ENCODE results near the gene IER5L. TPM values are rescaled to one million over a fixed set of nuclear protein-coding genes. Genes with fewer than 3 reads are reported as not detected.

Gene IER5L
- total RNA-seq, 1 donor from 2014 or later, result 16.7 TPM

- H3K36me3 ChIP-seq (ENCODE audit: control insufficient read depth in 3 of 3, insufficient read depth in 3 of 3, low read length in 3 of 3), result peaks cover 13 to 24% (median 21%) of the 10 kb centered on the region in 3 donors
- peaks cover 84 to 86% (median 85%) of the 10 kb centered on the region in 3 donors for H3K4me1 ChIP-seq (ENCODE audit: control insufficient read depth in 3 of 3, insufficient read depth in 3 of 3, low read length in 3 of 3)
- no peaks in the 10 kb centered on the region for H3K9me3 ChIP-seq (ENCODE audit: control insufficient read depth in 3 of 3, low read length in 3 of 3)
- peak overlapping the region; percentile 100 for H3K27ac ChIP-seq (ENCODE audit: low read depth, low read length)
- peak overlapping the region; percentile 35 to 79 (median 62) for H3K9ac ChIP-seq (ENCODE audit: low read depth in 1 of 3, low read length in 3 of 3)
- no peaks in the 10 kb centered on the region for H3K27me3 ChIP-seq (ENCODE audit: control insufficient read depth in 3 of 3, insufficient read depth in 3 of 3, low read length in 3 of 3)
- H3K4me3 ChIP-seq (ENCODE audit: low read length in 3 of 3), result peak overlapping the region; percentile 48 to 87 (median 79)
Observed at GRCh38 chr9:129143031-129143927, 34.8 kb downstream of the IER5L start.

- peak overlapping the region; percentile 57 to 87 (median 79) for H3K4me3 ChIP-seq (ENCODE audit: low read length in 3 of 3)
- H3K4me1 ChIP-seq (ENCODE audit: control insufficient read depth in 3 of 3, insufficient read depth in 3 of 3, low read length in 3 of 3), result peaks cover 84 to 92% (median 84%) of the 10 kb centered on the region in 3 donors
- H3K36me3 ChIP-seq (ENCODE audit: control insufficient read depth in 3 of 3, insufficient read depth in 3 of 3, low read length in 3 of 3), result peaks cover 10 to 23% (median 23%) of the 10 kb centered on the region in 3 donors
- H3K27ac ChIP-seq (ENCODE audit: low read depth, low read length), result peak overlapping the region; percentile 100
- H3K27me3 ChIP-seq (ENCODE audit: control insufficient read depth in 3 of 3, insufficient read depth in 3 of 3, low read length in 3 of 3), result no peaks in the 10 kb centered on the region
- H3K9ac ChIP-seq (ENCODE audit: low read depth in 1 of 3, low read length in 3 of 3), result peak overlapping the region; percentile 62 to 79 (median 65)
- no peaks in the 10 kb centered on the region for H3K9me3 ChIP-seq (ENCODE audit: control insufficient read depth in 3 of 3, low read length in 3 of 3)
Observed at GRCh38 chr9:129142138-129142935, 35.7 kb downstream of the IER5L start.

DNA sequence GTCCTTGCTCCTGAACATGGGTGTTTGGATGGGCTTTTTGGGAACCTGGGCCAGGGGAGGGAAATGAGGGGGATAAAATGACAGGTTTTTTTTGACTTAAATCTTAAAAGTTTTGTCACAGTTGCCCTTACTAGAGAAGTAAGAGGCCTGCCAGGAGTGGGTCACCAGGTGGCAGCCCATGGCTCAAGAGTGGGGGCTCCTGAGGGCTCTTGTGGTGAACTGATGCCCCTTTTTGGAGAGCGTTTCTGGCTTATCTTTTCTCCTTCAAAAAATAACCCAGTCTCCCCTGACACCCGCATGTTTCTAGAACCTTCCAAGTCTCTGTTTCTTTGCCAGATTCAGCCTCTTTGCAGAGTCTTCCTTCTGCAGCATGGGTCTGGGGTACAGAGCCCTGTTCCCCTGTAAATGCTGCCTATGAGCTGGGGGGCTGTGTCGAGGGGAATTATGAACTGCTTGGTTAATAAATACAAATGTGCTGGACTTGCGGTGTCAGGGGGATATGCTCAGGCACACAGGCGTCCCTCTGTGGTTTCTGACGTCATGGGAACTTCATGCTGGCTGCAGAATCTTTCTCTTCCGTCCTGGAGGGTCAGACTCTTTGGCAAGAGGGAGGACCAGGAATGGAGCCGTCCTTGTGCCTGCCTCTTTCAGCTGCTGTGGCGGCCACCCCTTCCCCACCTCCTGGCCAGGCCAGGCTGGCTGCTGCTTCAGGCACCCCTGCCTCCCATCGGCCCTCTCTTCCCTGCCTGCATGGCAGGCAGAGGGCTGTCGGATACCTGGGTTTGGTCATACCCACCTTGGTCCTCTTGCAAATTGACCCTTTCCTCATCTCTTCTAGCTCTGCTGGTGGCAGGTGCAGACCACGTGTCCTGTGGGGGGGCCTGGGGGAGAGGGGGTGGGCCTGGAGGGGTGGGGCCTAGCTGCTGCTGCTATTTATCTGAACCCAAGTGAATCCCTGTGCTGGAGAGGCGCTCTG, 36.7 kb downstream of the IER5L start:
- H3K27ac ChIP-seq (ENCODE audit: low read depth, low read length), result peak overlapping the region; percentile 100
- peaks cover 16 to 27% (median 26%) of the 10 kb centered on the region in 3 donors for H3K36me3 ChIP-seq (ENCODE audit: control insufficient read depth in 3 of 3, insufficient read depth in 3 of 3, low read length in 3 of 3)
- H3K9me3 ChIP-seq (ENCODE audit: control insufficient read depth in 3 of 3, low read length in 3 of 3), result no peaks in the 10 kb centered on the region
- no peaks in the 10 kb centered on the region for H3K27me3 ChIP-seq (ENCODE audit: control insufficient read depth in 3 of 3, insufficient read depth in 3 of 3, low read length in 3 of 3)
- peak overlapping the region; percentile 72 to 87 (median 79) for H3K4me3 ChIP-seq (ENCODE audit: low read length in 3 of 3)
- H3K9ac ChIP-seq (ENCODE audit: low read depth in 1 of 3, low read length in 3 of 3), result peak overlapping the region; percentile 75 to 100 (median 92)
- peaks cover 75 to 86% (median 78%) of the 10 kb centered on the region in 3 donors for H3K4me1 ChIP-seq (ENCODE audit: control insufficient read depth in 3 of 3, insufficient read depth in 3 of 3, low read length in 3 of 3)

GRCh38 chr9:129140397-129141065, 37.5 kb downstream of the IER5L start:
- peak overlapping the region; percentile 79 to 88 (median 87) for H3K4me3 ChIP-seq (ENCODE audit: low read length in 3 of 3)
- peaks cover 18 to 27% (median 26%) of the 10 kb centered on the region in 3 donors for H3K36me3 ChIP-seq (ENCODE audit: control insufficient read depth in 3 of 3, insufficient read depth in 3 of 3, low read length in 3 of 3)
- no peaks in the 10 kb centered on the region for H3K27me3 ChIP-seq (ENCODE audit: control insufficient read depth in 3 of 3, insufficient read depth in 3 of 3, low read length in 3 of 3)
- H3K27ac ChIP-seq (ENCODE audit: low read depth, low read length), result peak overlapping the region; percentile 100
- H3K9ac ChIP-seq (ENCODE audit: low read depth in 1 of 3, low read length in 3 of 3), result peak overlapping the region; percentile 95 to 100 (median 99)
- H3K4me1 ChIP-seq (ENCODE audit: control insufficient read depth in 3 of 3, insufficient read depth in 3 of 3, low read length in 3 of 3), result peaks cover 67 to 78% (median 69%) of the 10 kb centered on the region in 3 donors
- H3K9me3 ChIP-seq (ENCODE audit: control insufficient read depth in 3 of 3, low read length in 3 of 3), result no peaks in the 10 kb centered on the region

DNA sequence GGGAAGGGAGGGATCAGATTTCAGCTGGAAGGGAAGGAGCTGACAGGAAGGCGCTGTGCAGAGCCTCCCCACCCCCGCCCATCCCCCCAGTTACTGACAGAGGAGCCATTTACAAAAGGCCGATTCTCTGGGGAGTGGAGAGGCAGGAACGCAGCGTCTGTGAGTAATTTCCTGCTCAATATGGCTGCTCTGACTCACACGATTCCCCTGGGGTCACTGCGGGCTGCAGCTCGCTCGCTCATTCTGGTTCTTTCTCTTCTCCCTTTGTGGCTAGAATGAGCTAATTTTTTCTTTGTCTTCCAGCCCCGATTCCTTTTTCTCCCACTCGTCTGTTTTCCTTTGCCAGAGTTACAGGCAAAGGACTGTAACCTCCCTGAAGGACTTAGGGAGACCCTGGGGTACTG, 38.1 kb downstream of the IER5L start:
- Histone ChIP-seq H3K36me3 (ENCODE audit: control insufficient read depth in 3 of 3, insufficient read depth in 3 of 3, low read length in 3 of 3) (peaks cover 22 to 28% (median 27%) of the 10 kb centered on the region in 3 donors), H3K4me3 (ENCODE audit: low read length in 3 of 3) (peak overlapping the region; percentile 79 to 88 (median 88)), H3K4me1 (ENCODE audit: control insufficient read depth in 3 of 3, insufficient read depth in 3 of 3, low read length in 3 of 3) (peaks cover 61 to 72% (median 64%) of the 10 kb centered on the region in 3 donors), H3K9me3 (ENCODE audit: control insufficient read depth in 3 of 3, low read length in 3 of 3) (no peaks in the 10 kb centered on the region), H3K27me3 (ENCODE audit: control insufficient read depth in 3 of 3, insufficient read depth in 3 of 3, low read length in 3 of 3) (no peaks in the 10 kb centered on the region), H3K27ac (ENCODE audit: low read depth, low read length) (peak overlapping the region; percentile 100), H3K9ac (ENCODE audit: low read depth in 1 of 3, low read length in 3 of 3) (peak overlapping the region; percentile 95 to 100 (median 99))

- Histone ChIP-seq H3K9ac (ENCODE audit: low read depth in 1 of 3, low read length in 3 of 3) (peak overlapping the region; percentile 95 to 100 (median 99)), H3K27ac (ENCODE audit: low read depth, low read length) (peak overlapping the region; percentile 100), H3K36me3 (ENCODE audit: control insufficient read depth in 3 of 3, insufficient read depth in 3 of 3, low read length in 3 of 3) (peaks cover 24 to 33% (median 27%) of the 10 kb centered on the region in 3 donors), H3K4me3 (ENCODE audit: low read length in 3 of 3) (peak overlapping the region; percentile 79 to 88 (median 88)), H3K27me3 (ENCODE audit: control insufficient read depth in 3 of 3, insufficient read depth in 3 of 3, low read length in 3 of 3) (no peaks in the 10 kb centered on the region), H3K9me3 (ENCODE audit: control insufficient read depth in 3 of 3, low read length in 3 of 3) (no peaks in the 10 kb centered on the region), H3K4me1 (ENCODE audit: control insufficient read depth in 3 of 3, insufficient read depth in 3 of 3, low read length in 3 of 3) (peaks cover 58 to 68% (median 61%) of the 10 kb centered on the region in 3 donors)
Observed at GRCh38 chr9:129139233-129139992, 38.6 kb downstream of the IER5L start.

GRCh38 chr9:129138476-129139232, 39.4 kb downstream of the IER5L start:
- Histone ChIP-seq H3K9me3 (ENCODE audit: control insufficient read depth in 3 of 3, low read length in 3 of 3) (no peaks in the 10 kb centered on the region), H3K4me3 (ENCODE audit: low read length in 3 of 3) (peak overlapping the region; percentile 52 to 88 (median 79)), H3K27ac (ENCODE audit: low read depth, low read length) (peak overlapping the region; percentile 100), H3K36me3 (ENCODE audit: control insufficient read depth in 3 of 3, insufficient read depth in 3 of 3, low read length in 3 of 3) (peaks cover 22 to 28% (median 23%) of the 10 kb centered on the region in 3 donors), H3K9ac (ENCODE audit: low read depth in 1 of 3, low read length in 3 of 3) (peak overlapping the region; percentile 82 to 100 (median 95)), H3K4me1 (ENCODE audit: control insufficient read depth in 3 of 3, insufficient read depth in 3 of 3, low read length in 3 of 3) (peaks cover 52 to 61% (median 54%) of the 10 kb centered on the region in 3 donors), H3K27me3 (ENCODE audit: control insufficient read depth in 3 of 3, insufficient read depth in 3 of 3, low read length in 3 of 3) (no peaks in the 10 kb centered on the region)

GRCh38 chr9:129138144-129138462, 40.0 kb downstream of the IER5L start:
- no peaks in the 10 kb centered on the region for H3K9me3 ChIP-seq (ENCODE audit: control insufficient read depth in 3 of 3, low read length in 3 of 3)
- H3K36me3 ChIP-seq (ENCODE audit: control insufficient read depth in 3 of 3, insufficient read depth in 3 of 3, low read length in 3 of 3), result peaks cover 22 to 31% (median 24%) of the 10 kb centered on the region in 3 donors
- H3K9ac ChIP-seq (ENCODE audit: low read depth in 1 of 3, low read length in 3 of 3), result peak overlapping the region; percentile 82 to 100 (median 95)
- peak overlapping the region in 2 of 3 donors; percentile 52 to 79 for H3K4me3 ChIP-seq (ENCODE audit: low read length in 3 of 3)
- H3K27me3 ChIP-seq (ENCODE audit: control insufficient read depth in 3 of 3, insufficient read depth in 3 of 3, low read length in 3 of 3), result no peaks in the 10 kb centered on the region
- H3K4me1 ChIP-seq (ENCODE audit: control insufficient read depth in 3 of 3, insufficient read depth in 3 of 3, low read length in 3 of 3), result peaks cover 47 to 56% (median 49%) of the 10 kb centered on the region in 3 donors
- peak overlapping the region; percentile 100 for H3K27ac ChIP-seq (ENCODE audit: low read depth, low read length)
